Retina (tissue), 1 donor: ENCODE results near the gene GIT1.

Source experiments
- DNase-seq: peaks from one replicate; pipeline ENCODE4 v3.0.0-alpha.2; 2016

GIT1 gene

DNA sequence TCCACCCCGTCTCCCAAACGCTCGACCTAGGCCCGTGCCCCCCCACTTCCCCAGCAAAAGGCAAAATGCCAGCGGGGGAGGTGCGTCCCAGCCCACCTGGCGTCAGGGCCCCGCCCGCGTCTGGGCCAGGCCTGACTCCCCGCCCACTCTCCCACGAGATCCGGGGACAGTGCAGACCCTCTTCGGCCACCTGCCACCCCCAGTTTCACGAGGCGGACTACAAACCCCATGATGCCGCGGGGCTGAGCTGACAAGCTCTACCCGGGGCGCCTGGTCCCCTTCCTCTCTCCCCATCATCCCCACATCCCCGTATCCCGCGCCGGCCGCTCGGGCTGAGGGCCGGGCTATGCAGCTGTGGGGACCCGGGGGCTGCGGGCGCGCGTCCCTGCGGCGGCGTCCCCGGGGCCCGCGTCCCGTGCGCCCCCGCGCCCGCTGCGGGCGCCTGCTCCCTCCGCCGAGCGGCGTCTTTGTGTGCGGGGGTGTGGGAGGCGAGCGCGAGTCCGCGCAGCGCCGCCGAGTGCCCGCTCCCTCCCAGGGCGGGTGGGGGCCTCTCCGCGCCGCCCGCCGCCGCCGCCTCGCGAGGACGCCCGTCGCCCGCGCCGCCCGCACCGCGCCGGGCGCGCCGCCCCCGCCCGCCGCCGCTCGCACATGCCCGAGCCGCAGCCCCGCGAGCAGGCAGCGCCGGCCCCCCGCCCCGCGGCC, 3.6 kb upstream of the GIT1 start, which contains the start of gene ANKRD13B:
Gene ANKRD13B, plus strand, starts transcription at position 283 of the 702 bp plus-strand sequence. CDS start 490 bp downstream, outside the sequence.
- peak; percentile 73 for DNase-seq

DNA sequence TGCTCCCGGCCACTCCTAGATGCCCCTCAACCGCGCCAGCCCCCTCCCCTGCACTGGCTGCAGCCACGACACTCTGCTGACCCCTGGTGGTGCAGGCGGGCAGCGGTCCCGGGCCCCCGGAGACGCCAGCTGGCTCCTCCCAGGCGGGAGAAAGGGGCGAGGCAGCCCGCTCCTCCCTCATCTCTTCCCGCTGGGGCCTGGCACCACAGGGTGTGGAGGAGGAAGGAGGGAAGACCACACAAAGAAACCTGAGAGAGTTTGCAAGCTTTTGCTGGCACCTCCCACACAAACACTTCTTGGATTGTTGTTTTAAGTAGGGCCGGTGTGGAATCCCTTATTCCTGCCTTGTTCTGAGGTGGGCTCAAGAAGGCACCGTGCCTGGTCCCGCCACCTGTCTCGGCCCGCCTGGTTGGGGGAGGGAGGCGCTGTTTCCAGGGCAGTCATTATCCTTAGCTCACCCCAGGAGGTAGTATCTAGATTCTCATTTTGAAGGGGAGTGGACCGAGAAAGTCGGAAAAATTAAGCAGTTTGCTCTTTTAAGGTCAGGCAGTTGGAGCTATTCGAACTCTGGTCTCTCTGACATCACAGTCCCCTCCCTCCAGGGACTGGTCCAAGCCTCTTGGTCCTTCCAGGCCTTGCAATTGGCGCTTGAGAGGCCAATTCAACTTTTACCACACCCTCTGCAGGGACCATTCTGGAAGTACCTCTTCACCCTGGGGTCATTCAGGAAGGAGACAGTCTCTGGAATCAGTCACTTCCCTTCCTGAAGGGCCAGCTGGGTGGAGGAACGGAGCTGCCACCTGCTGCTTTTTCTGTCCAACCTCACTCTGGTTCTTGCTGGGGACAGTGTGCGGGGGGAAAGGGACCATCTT, 2.5 kb upstream of the GIT1 start:
- peak; percentile 98 for DNase-seq

- peak; percentile 91 for DNase-seq
Measured at GRCh38 chr17:29591146-29591736, 1.8 kb upstream of the GIT1 start.

- DNase-seq, result peak; percentile 56
Measured at GRCh38 chr17:29590411-29591145, 1.1 kb upstream of the GIT1 start.

- peak; percentile 69 for DNase-seq
Measured at GRCh38 chr17:29588562-29589411, 661 bp downstream of the GIT1 start.

- DNase-seq, result no peak
Measured at GRCh38 chr17:29588017-29588561, 1.4 kb downstream of the GIT1 start.

GRCh38 chr17:29587591-29587990, 1.9 kb downstream of the GIT1 start:
- DNase-seq, result no peak

DNA sequence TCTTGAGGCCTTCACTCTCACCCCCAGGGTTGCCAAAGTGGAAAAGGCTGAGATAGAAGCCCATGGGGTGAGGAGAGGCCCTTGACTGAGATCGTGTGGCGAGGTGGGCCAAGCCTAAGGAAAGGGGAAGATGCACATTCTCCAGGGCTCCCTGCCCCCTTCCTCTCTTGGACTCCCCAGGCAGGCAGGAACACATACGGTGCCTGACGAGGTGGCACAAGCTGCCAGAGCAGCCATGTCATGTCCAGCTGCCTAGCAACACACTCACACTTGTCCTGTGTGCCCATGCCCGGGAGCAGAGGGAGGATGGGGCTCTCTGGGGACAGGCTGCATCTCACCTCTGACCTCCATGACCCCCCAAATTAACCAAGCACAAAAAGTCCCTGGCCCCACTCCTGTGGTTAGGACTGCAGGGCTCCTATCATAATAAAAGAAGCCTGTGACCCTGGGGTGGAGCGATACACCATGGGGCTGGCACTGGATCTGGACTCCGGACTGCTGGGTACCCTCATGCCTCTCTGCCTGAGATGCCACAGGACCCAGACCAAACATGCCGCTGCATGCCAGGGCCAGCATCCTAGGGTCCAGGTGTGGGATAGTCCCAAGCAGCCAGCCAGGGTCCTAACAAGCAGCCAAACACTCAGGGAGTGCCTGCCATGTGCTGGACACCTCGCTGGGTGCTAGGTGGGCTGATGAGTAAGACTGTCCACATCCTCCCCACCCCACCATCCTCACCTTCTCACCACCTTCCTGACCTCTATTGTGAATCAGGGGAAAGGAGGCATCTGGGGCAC, 2.6 kb downstream of the GIT1 start:
- no peak for DNase-seq

DNA sequence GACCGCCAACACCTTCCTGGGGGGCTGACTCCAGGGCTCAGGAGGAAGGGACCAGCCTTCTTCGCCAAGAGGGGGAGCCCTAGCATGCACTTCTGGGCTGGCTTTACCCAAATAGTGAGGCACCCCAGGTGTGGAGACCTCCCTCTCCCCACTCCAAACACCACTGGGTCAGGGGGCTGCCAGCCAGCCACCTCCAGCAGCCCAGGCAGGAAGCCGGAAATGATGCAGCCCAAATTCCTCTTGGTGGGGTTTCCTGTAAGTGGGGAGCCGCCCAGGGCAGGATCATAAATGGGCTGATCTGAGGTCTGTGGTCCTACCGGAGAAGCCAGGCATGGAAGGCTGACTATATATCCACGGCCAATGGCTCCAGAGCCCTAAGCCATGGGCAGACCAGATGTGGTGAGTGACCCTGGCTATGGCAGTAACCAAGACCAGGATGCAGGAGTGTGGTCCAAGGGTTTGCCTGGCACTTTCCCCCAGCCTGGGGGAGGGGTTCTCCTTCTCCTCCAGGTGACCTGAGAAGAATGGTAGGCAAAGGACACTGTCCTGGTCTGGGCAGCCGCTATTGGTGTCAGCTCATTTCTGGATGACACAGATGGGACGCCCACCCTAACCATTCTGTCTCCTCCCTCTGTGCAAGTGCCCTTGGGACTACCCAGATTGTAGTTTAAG, 4.2 kb downstream of the GIT1 start:
- no peak for DNase-seq

DNA sequence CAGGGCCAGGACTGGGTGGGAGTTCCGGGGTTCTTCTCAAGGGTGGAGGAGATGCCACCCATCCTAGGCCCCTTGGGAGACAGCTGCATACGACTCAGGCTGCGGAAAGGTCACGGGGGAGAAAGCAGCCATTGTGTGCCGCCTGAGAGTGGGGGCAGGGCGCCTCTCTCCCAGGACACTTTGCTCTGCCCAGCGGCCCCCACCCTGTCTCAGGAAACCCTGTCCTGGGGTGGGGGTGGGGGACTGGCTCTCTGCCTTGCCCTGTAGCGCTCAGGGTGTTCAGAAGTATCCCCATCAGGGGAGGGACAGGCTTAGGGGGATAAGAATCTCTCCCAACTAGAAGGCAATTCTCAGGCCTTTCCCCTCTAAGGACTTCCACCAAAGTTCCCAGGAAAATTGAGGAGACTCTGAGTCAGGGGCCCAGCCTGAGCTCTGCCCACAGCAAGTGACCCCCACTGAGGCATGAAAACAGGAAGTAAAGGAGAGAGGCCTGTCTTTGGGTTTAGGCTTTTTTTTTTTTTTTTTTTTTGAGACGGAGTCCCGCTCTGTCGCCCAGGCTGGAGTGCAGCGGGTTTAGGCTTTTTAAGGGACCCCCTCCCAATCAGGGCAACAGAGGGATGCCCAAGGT, 4.9 kb downstream of the GIT1 start:
- DNase-seq, result peak; percentile 59

GRCh38 chr17:29583324-29584248, 5.9 kb downstream of the GIT1 start:
- no peak for DNase-seq

- DNase-seq, result no peak
Measured at GRCh38 chr17:29582772-29583171, 6.7 kb downstream of the GIT1 start.

GRCh38 chr17:29582254-29582765, 7.1 kb downstream of the GIT1 start:
- DNase-seq, result no peak

DNA sequence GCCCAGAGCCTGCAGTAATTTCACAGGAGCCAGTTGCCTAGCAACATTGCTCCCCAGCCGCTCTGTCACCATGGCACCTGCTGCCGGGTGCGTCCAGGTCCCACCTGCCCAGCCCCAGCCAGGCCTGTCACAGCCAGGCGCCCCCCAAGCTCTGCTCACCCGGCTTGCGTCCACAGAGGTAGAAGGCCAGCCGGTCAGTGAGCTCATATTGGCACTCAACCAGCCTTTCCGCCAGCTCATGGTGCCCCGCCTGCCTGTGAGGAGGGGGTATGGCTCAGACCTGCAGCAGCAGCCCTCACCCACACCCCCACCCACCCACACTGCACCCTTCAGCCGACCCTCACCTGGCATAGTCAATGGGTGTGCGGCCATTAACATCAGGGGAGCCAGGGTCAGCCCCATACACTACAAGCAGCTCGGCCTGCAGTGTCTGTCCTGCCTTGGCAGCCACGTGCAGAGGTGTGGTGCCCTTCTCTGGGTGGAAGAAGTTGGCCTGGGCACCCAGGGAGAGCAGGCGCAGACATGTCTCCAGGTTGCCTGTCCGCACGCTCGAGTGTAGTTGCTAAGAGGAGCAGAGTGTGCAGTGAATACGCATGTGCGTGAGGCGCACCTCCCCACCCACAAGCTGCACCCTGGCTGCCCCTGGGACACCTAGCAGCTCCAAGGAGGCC, 7.7 kb downstream of the GIT1 start:
- no peak for DNase-seq

DNA sequence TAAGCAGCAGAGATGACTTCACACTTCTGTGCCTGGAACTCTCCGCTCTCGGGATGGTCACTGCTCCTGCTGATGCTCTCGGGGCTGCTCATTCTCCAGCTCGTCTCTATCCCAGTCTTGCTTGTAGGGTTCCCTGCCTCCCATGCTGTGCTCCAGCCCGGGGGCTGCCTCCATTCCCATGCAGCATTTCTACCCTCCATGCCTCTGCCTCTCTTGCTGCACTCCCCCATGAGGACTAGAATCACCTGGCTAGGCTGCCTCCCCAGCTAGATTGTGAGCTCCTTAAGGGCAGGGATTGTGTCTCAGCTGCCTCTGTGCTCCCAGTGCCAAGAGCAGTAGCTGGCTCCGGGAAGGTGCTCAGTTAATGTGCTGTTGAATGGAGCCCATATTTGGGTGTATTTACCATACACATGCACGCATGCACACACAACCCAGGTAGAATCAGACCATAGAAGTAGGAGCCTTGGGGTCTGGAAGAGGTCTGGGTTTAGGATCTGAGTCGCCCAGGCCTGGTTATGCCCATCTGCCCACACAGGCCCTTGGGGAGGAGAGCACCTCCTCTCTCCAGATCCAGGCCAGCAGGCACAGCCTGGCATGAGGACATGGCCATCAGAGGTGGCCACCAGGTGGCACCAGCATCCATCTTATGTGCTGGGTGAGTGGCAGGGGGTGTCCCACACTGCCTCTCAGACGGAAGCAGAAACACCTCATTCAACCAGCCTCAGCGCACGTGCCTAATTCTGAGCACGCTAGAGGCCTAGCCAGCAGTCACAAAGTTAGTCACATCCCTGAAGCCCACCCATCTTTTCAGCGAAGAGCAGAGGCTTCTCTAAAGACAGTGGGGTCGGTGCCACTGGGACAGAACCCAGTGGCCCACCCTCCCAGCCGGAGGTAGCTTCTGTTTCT, 9.3 kb downstream of the GIT1 start:
- peak; percentile 83 for DNase-seq

GRCh38 chr17:29578626-29579485, 10.6 kb downstream of the GIT1 start:
- DNase-seq, result no peak
